Measurements from ENCODE around the gene SLC39A10. TPM values are rescaled to one million over a fixed set of nuclear protein-coding genes. Genes with fewer than 3 reads are reported as not detected.

Gene SLC39A10
- total and polyA plus RNA-seq, 10 of the 15 experiments (the other 5 are each of a cell fraction or from before 2014, with no cell fraction given) = 2.0 to 23.6 (median 7.9) TPM

GRCh38 chr2:195682077-195682476 is 25.1 kb downstream of the SLC39A10 start (continued):
- TF ChIP-seq E2F8 (IDR thresholded peaks at IDR 0.05; ENCODE audit: low read depth, partially characterized antibody) (no peak), TCF12 (IDR thresholded peaks at IDR 0.05; ENCODE audit: low read depth, low read length) (no peak), CHD4 (IDR thresholded peaks at IDR 0.05) (no peak)

- Histone ChIP-seq H4K20me1 (ENCODE audit: control insufficient read depth, insufficient read depth) (no peaks in the 10 kb centered on the region), H3K4me3 (no peak overlapping the region), H3K9ac (ENCODE audit: control insufficient read depth, insufficient read depth, low read length) (no peak overlapping the region), H3K36me3 (ENCODE audit: control insufficient read depth in 2 of 2, insufficient read depth in 2 of 2, low read length in 1 of 2) (no peaks in the 10 kb centered on the region), H3K27ac (ENCODE audit: control insufficient read depth, insufficient read depth) (no peak overlapping the region), H3K79me2 (ENCODE audit: control insufficient read depth, insufficient read depth, low read length) (no peaks in the 10 kb centered on the region), H3K27me3 (replicated peaks in 1 of 2; ENCODE audit: control insufficient read depth in 2 of 2, insufficient read depth in 2 of 2, low read length in 1 of 2) (no peaks in the 10 kb centered on the region), H3K4me1 (ENCODE audit: control insufficient read depth, insufficient read depth, low read length) (no peaks in the 10 kb centered on the region), H3K4me2 (ENCODE audit: control insufficient read depth, insufficient read depth) (no peak overlapping the region), H3K9me3 (replicated peaks; ENCODE audit: control insufficient read depth, insufficient read depth, low read length) (no peaks in the 10 kb centered on the region; the same call in 2 of the 3 replicates), H2AFZ (ENCODE audit: control insufficient read depth, low read depth, low read length) (no peak overlapping the region)
- SMC1A ChIA-PET (ENCODE audit: uncharacterized antibody, unreplicated experiment) = interaction anchor here (2.2 kb wide), 1 partner anchor 10 kb away, joined by 7 read pairs; no protein-coding TSS in a partner anchor
- ATAC-seq = no peak
- BruUV-seq (replicated peaks) = no TSS peak
- no peak for FAIRE-seq
- CTCF ChIA-PET = interaction anchor here (0.5 to 0.7 kb wide), 3 partner anchors 13 to 1773 kb away, joined by 3 to 4 read pairs (median 3); no protein-coding TSS in a partner anchor
- in situ Hi-C loops (cut with MboI) = no loop called here
- no peak for DNase-seq (ENCODE audit: low read depth, low spot score)
- RAD21 ChIA-PET (ENCODE audit: unreplicated experiment) = no interaction called here
- 80% methylated on average over 3 of the region's 3 CpGs for WGBS (ENCODE audit: insufficient coverage, insufficient replicate concordance, low lambda C conversion rate, missing lambda C conversion rate)
- POLR2A ChIA-PET = no interaction called here
- TF ChIP-seq SUZ12 (IDR thresholded peaks at IDR 0.05; ENCODE audit: unreplicated experiment) (no peak), YY1 (IDR thresholded peaks at IDR 0.05; ENCODE audit: low read depth, low read length) (no peak), TARDBP (IDR thresholded peaks at IDR 0.05; ENCODE audit: borderline replicate concordance) (no peak), RAD51 (IDR thresholded peaks at IDR 0.05) (no peak), EED (IDR thresholded peaks at IDR 0.05; ENCODE audit: low read depth) (no peak), E2F8 (IDR thresholded peaks at IDR 0.05; ENCODE audit: low read depth, partially characterized antibody) (no peak), FOXM1 (IDR thresholded peaks at IDR 0.05; ENCODE audit: low read depth, low read length) (no peak), STAT3 (IDR thresholded peaks at IDR 0.05; ENCODE audit: low read depth, low read length) (no peak), POLR2AphosphoS2 (IDR thresholded peaks at IDR 0.05; ENCODE audit: low read depth, low read length) (no peak), CHD4 (IDR thresholded peaks at IDR 0.05) (no peak), CREB1 (IDR thresholded peaks at IDR 0.05; ENCODE audit: low read depth) (no peak), WRNIP1 (IDR thresholded peaks at IDR 0.05; ENCODE audit: borderline replicate concordance, low read depth, low read length) (no peak), E4F1 (IDR thresholded peaks at IDR 0.05; ENCODE audit: borderline replicate concordance, partially characterized antibody) (no peak), TCF7 (IDR thresholded peaks at IDR 0.05; ENCODE audit: borderline replicate concordance) (no peak)
- intact Hi-C loops (cut with micrococcal nuclease; ENCODE audit: unreplicated experiment) = no loop called here
Measured at GRCh38 chr2:195683174-195683573, 26.1 kb downstream of the SLC39A10 start.

All from GM12878 (cell line).